ENCODE measurements around the gene RALGPS2.
"Not testable (repeated sequence)": the region's sequence is repeated elsewhere in the genome, so short reads cannot be mapped to it uniquely, and the experiment has no call there.

Gene RALGPS2

DNA sequence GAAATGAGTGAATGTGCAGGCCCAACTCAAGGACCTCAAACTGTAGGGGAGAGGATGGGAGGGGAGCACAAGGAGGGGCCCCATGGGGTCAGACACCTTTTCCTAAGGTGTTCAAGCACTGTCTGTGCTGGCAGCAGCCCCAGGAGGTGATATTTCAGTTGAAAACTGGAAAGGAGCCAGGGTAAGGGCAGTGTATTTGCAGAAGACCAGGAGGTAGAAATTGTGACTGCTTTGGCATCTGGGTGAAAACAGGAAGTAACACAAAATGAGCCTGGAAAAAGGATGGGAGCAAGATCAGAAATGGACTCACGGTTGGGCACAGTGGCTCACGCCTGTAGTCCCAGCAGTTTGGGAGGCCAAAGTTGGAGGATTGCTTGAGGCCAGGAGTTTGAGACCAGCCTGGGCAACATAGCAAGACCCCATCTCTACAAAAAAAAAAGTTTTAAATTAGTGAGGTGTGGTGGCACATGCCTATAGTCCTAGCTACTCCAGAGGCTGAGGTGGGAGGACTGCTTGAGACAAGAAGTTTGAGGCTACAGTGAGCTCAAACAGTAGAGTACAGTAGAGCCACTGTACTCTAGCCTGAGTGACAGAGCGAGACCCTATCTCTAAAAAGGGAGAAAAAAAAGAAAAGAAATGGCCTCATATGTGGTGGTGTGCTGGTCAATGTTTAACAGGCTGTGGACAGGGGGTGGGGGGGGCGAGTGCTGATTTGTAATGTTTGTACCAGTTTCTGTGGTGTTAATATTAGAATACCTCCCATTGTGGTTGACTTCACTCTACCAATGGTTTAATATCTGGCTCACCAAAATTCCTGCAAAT lies 222.0 kb downstream of the RALGPS2 start:
- no peak for DNase-seq

DNA sequence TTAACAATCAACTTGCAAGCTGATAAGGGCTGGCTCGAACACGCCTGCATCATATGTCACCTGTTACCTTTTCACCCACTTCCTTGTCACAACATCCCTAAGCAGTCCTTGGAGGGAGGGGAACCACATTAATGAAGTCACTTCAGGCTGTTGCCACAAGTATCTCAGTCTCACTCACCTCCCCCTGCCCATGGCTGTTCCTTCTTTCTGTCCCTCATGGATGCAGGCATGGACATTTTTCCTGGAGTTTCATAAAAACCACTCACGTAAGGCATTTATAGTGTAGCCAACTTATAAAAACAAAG lies 222.6 kb downstream of the RALGPS2 start:
- DNase-seq, result no peak

DNA sequence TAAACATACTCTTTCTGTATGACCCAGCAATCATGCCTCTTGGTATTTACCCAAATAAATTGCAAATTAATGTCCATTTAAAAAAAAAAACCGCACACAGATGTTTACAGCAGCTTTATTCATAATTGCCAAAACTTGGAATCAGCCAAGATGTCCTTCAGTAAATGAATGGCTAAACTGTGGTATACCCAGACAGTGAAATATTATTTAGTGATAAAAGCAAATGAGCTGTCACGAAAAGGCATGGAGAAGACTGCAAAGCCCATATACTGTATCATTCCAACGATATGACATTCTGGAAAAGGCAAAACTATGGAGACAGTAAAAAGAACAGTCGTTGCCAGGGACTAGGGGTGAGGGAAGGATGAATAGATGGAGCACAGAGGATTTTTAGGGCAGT lies 223.6 kb downstream of the RALGPS2 start:
- DNase-seq, result no peak

DNA sequence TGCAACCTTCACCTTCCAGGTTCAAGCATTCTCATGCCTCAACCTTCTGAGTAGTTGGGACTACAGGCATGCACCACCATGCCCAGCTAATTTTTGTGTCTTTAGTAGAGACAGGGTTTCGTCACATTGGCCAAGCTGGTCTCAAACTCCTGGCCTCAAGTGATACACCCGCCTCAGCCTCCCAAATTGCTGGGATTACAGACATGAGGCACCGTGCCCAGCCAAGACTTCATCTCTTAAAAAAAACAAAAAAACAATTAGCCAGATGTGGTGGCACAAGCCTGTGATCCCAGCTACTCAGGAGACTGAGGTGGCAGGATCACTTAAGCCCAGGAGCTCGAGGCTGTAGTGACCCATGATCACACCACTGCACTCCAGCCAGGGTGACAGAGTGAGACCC lies 224.8 kb downstream of the RALGPS2 start:
- not testable (repeated sequence) for DNase-seq

DNA sequence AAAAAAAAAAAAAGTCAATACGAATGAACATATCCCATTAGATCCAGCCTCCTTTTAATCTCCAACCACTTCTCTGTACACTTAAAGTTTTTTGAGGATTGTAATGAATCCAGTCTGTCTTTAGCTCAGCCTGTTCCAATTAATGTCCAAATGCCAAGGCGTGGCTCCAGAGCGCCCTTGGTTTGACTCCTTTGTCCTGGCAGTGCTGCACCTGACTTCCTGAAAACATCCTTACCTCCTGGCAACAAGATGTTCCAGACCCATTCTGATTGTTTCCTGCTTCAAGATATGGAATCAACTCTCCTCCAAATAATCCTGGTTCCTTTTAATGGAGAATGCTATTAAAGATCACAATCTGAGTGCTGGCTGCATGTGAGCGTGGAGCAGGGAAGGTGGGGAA lies 226.6 kb downstream of the RALGPS2 start:
- no peak for DNase-seq

DNA sequence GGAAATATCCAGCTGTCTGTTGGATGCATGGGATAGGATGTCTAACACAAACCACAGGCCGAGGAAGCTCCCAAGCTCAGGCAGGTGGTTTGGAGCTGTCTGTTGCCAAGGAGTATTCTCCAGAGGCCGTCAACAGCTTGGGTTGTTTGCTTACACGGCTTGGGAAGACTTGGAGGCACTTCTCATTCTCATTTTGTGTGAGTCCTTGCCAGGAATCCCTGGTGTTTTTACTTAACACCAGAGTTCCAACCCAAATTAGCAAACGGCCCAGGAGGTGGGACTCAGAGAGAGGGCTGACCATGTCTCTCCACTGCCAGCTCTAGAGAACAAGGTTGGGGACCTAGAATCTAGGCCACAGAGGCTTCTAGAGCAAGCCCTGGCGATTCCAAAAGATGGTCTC lies 228.0 kb downstream of the RALGPS2 start:
- no peak for DNase-seq

DNA sequence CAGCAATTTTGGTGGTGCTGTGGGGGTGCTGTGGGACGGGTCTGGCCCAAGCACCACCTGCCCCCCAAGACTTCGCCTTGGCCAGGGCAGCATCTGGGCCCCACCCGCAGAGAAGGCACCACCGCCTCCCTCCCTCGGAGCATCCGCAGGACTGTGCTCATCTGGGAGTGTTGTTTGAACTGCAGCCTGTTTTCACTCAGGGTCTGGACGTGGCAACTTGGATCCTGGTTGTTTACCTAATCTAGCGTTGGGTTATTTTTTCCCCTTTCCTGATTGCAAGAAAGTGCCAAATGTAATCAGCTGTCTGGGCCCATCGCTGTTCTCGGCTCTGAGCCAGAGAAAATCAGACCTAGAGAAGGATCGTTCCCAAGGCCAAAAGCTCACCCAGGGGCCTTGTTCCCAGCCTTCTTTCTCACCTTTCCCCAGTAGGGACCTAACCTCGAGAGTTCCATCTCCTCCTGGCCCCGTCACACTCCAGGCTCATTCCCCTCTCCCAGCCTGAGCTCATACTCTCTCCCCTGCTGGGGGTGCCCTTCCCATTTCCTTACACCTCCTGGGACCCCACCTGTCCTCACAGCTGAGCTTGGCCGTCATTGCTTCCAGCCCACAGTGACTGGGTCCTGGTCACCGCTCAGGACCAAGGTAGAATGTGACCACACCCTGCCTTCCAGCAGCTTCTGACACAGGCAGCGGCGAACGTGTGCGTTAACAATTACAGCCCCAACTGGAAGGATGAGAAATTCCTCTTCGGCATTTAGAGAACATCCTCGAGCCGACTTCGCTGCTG lies 228.7 kb downstream of the RALGPS2 start:
- no peak for DNase-seq

DNA sequence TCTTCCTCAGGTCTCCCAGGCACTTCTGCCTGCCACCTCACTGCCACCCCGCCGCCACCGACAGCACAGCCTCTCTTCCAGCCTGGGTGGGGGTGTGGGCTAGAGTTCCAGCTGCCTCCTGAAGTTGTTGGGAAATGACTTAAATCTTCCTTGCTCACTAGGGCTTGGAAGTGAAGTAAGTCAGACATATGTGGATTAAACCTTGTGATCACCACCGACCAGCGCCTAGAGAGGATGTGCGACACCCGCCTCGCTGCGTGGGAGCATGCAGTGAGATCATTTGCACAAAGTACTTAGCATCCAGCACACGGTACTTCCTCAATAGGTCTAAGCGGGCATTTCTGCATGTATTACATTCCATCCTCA lies 229.3 kb downstream of the RALGPS2 start:
- no peak for DNase-seq

DNA sequence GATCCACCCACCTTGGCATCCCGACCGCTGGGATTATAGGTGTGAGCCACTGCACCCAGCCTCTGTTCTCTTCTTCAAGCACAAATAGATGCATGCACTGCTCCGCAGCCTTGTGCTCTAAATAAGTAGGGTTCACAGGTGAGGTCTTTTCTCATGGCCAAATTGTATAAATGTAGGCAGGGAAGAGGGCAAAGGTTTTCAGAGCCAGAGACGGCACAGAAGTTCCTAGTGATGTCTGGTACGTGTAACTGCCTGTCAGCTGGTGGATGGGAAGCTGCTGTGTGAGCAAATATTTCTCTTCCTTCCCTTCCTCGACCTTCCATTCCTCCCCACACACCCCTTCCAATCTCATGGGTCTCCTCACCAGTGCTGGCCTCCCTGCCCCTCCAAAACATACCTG lies 229.9 kb downstream of the RALGPS2 start:
- no peak for DNase-seq

DNA sequence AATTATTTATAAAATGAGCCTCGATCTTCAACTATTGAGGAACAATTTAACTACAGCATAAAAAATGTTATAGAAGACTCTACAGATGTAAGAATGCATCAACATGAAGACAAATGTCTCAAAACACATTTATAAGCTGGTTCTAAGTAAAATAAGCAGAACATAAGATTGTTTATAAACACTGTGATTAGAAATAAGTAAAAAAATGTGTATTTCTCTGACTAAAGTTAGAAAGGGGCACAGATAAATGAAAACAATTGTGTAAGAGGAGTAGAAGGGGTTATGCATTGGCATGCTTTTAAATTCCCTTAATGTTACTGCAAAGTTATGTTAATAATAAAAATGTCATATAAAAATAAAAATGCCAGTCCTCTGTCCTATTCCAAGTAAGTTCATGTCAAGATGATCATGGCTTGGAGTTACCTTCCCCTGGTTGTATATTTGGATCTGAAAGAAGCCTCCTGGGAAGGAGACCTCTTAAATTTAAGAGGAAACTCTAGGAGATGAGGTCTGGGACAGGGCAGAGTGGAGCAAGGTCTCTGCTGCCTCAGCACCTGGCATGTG lies 230.4 kb downstream of the RALGPS2 start:
- DNase-seq, result no peak

DNA sequence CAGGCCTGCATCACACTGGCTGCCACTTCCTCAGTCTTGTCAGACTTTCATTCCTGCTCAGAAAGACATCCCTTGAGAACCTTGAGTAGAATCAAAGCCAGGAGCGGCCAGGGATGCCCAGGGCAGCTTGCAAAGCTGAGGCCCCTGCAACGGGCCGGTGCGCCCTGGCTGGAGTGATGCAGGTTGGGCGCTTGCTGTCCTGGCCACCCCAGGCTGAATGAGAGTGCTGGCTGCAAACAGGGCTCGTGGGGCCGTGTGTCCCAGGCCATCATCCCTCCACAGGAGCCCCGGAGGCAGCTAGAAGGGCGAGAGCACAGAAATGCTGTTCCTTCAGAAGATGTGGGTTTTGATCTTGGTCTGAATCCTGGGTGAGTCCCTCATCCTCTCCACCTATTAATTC lies 233.4 kb downstream of the RALGPS2 start:
- no peak for DNase-seq

DNA sequence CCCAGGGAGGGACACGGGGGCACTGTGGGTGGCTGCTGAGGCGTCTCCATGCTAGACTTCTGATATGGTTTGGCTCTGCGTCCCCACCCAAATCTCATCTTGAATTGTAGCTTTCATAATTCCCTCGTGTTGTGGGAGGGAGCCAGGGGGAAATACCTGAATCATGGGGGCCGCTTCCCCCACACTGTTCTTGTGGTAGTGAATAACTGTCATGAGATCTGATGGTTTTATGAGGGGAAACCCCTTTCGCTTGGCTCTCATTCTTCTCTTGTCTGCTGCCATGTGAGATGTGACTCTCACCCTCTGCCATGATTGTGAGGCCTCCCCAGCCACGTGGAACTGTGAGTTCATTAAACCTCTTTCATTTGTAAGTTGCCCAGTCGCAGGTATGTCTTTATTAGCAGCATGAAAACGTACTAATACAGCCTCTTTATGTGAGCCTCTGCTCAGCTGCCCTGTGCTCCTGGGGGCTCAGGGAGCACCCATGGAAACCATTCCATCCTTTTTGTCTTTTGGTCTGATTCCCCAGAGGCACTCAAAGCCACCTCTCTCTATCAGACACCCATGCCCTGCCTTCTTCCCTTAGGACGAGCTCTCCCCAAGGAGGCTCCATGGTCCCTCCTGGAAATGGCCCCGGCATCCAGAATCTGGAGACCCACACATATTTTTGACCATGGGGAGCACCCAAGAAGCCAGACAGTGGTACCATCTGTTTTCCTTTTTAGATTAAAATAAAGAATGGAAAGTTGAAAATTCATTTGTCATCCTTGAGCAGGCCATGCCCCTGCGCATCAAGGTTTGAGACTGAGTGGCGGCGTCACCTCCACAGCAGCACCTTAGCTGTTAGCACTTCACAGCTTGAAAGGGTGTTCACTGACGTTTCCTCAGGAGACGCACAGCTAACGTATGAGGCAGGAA lies 234.8 kb downstream of the RALGPS2 start:
- DNase-seq, result no peak

DNA sequence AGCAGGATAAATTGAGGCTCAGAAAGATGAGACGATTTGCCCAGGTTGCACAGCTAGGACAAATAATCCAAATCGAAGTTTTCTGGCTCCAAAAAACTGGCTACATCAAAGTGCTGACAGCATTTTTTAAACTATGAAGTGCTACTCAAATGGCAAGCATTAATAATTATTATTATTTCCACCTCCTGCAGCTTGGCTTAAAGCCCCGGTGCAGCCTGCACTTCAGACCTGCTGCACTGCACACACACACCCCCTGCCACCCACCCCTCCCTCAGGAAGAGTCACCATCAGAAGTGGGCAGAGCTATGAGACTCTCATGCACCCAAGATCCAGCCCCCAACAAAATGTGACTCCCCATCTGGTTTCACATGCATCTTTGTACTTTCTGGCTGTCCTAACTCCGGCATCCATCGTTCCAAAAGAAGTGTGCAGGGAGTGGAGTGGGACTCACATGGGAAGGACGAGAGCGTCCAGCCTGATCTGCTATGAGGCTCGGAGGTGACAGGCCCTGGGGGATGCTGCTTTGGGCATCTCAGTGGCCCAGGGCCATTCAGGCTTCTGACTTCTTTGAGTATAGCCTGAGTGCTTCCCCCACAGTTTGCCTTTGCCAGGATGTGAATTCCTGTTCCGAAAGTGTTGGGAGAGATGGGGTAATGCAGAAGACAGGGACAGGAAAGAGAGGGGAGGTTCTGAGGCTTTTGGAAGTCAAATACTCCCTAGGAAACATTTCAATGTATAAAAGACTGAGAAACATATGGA lies 235.6 kb downstream of the RALGPS2 start:
- no peak for DNase-seq

DNA sequence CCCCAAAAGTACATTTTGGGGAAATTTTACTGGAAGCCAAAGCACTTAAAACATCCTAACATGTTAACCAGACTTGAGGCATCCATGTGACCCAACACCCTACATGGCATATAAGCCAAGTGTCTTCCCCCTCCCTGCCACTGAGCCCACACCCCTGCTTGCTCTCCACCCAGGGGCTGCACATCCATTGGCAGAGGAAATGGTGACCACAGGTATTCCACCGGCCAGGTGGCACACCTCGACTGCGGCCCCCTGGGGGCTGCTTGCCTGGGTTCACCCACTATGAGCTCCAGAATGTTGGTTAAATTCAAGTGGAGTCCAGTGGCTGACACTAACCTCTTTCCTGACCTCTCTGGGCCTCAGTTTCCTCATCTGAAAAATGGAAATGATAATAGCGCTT lies 236.3 kb downstream of the RALGPS2 start:
- no peak for DNase-seq

DNA sequence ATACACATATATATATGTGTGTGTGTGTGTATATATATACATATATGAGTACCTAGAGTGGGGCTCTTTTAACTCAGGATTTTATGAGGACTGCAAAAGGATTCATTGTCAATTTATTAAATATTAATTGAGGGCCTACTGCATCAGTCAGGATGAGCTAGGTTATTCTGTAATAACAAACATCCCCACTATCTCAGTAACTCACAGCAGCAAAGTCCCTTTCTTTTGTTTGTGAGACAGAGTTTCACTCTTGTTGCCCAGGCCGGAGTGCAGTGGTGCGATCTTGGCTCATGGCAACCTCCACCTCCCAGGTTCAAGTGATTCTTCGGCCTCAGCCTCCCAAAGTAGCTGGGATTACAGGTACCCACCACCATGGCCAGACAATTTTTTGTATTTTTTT lies 236.8 kb downstream of the RALGPS2 start:
- no peak for DNase-seq

DNA sequence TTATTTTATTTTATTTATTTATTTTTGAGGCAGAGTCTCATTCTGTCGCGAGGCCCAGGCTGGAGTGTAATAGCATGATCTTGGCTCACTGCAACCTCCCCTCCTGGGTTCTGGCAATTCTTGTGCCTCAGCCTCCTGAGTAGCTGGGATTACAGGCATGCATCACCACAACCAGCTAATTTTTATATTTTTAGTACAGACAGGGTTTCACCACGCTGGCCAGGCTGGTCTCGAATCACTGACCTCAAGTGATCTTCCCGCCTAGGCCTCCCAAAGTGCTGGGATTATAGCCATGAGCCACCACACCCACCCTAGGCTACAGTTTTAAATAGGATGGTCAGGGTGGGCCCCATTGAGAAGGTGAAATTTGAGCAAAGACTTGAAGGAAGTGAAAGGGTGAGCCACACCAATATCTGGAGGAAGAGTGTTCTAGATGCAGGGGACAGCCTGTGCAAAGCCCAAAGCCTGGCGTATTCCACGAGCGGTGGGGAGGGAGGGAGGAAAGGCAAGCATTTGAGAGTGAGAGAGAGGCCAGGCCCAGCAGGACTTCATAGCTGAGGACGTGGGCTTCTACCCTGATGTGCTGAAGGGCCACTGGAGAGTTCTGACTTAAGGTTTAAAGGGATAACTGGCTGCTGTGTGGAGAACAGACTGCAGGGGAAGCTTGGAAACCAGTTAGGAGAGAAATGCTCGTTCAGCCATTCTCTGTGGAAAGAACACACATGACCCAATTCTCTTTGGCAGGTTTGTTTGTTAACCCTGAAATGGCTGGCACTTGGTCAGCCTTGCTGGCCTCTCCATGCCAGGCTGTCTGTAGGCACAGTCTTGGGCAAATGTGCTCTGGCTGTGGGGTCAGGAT lies 238.0 kb downstream of the RALGPS2 start:
- no peak for DNase-seq

DNA sequence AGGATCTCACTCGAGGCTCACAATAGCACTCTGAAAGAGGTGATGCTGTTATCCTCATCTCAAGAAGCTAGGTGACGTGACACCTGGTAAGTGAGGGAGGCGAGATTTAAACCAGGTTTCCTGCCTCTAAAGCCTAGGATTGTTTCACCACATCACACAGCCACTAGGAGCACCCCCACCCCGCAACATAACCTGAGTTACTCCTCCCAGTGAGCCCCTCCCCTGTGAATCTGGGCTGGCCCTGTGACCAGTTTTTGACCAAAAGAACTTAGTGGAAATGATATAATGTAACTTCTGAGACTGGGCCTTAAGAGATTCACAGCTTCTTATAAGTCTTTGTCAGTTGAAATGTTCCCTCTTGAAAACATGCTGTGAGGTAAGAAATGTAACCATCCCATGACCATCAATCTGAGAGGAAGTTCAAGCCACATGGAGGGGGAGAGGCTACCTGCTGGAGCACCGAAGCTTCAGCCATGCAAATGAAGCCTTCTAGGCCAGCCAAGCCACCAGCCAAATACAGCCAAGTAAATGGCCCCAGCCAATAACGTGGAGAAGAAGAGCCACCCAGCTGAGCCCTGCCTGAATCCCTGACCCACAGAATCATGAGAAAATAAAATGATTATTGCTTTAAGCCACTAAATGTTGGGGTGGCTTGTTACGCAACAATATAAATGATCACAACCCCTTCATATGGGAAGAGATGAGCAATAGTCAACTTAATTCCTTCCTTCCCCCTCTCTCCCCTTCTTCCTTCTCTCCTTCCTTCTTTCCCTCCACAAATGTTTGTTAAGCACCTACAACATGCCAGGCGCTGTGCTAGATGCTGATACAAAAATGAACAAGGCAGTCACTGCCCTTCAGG lies 239.7 kb downstream of the RALGPS2 start:
- no peak for DNase-seq

DNA sequence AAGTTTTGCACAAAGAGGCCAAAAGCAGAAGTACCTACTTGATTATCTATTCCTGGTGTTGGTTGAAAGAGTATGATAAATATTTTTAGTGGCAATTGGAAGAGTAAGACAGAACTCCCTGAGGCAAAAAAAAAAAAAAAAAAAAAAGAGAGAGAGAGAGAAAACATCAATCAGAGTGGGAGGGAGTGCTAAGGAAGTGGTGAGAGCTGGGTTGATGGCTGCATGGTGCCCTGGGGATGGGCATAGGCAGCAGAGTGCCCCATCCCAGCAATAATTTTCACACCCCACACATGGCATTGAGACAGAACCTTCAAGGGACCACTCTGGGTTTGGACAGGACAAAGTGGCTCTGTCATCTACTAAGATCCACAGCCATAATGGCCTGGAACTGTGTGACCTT lies 241.3 kb downstream of the RALGPS2 start:
- no peak for DNase-seq

DNA sequence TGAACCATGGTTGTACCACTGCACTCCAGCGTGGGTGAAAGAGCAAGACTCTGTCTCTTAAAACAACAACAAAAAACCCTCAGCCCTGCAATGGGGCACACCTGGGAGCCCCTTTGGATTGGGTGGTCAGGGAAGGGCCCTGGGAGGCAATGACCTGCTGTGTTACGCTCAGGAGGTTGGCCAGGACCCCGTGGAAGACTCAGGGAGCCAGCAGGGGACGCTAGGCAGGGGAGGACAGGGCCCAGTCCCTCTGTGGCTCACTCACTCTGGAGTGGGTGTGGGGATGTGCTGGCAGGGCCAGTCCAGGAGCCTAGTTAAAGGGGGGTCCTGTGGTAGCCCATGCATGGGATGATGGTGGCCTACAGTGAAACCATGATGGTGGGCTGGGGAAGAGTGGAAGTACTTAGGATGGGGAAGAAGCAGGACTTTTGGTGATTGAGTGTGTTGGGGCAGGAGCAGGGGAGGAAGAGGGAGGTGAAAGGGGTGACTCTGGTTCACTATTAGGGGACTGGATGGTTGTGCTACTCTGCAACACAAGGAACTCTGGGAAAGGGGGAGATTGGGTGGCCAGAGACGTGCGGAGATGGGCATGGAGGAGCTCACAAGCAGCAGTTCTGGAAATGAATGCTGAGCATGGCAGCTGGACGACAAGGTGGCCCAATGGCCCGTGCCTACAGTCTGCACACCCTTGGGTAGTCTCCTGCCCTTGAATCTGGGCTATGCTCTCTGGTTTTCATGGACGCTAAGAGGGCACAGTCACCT lies 244.4 kb downstream of the RALGPS2 start:
- DNase-seq, result no peak

DNA sequence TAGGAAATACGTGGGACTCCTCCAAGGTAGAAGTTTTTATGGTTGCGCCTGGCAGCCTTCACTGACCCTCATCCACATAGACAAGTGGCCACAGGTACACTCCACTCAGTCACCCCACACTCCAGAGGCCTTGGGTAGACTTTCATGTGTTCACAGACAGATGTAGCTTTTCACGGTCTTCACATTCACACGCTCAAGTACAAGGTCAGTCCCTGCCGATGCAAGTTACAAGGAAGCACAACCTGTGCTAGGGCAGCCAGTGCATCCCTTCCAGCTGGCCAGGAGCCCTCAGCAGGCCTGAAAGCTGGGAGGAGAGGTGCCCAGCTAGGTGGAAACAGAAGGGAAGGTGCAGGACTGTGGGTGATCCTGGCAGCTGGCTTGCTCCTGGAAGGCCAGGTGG lies 245.1 kb downstream of the RALGPS2 start:
- no peak for DNase-seq

Measured in stimulated activated naive CD4-positive, alpha-beta T cell (primary cell).